ENCODE measurements around the gene OR8J1.

DNA sequence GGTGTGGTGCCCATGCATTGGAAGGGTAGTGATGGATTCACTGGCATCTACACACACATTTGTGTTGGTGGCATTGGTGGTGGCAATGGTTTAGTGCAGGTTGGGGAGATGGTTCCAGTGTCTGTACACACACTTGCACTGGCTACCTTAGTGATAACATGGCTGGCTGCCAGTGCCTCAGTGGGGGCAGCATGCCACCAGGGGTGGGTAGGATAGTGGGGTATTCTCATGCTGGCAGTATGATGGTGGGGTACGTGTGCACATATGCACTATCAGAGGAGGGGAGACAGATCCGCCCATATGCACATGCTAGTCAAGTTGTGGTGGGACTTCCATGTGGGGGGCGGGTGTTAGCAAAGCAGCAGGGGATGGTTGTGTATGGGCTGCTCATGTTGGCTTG lies 46.3 kb upstream of the OR8J1 start:
- TF ChIP-seq RXRA (IDR thresholded peaks at IDR 0.05) (no peak), SP1 (IDR thresholded peaks at IDR 0.05) (no peak), RAD21 (IDR thresholded peaks at IDR 0.05) (no peak)
- TF ChIP-seq, protein P1, sequence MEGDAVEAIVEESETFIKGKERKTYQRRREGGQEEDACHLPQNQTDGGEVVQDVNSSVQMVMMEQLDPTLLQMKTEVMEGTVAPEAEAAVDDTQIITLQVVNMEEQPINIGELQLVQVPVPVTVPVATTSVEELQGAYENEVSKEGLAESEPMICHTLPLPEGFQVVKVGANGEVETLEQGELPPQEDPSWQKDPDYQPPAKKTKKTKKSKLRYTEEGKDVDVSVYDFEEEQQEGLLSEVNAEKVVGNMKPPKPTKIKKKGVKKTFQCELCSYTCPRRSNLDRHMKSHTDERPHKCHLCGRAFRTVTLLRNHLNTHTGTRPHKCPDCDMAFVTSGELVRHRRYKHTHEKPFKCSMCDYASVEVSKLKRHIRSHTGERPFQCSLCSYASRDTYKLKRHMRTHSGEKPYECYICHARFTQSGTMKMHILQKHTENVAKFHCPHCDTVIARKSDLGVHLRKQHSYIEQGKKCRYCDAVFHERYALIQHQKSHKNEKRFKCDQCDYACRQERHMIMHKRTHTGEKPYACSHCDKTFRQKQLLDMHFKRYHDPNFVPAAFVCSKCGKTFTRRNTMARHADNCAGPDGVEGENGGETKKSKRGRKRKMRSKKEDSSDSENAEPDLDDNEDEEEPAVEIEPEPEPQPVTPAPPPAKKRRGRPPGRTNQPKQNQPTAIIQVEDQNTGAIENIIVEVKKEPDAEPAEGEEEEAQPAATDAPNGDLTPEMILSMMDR (IDR thresholded peaks at IDR 0.05; ENCODE audit: low read depth, low read length, missing input control) = no peak
